ENCODE measurements around the gene SHB.

DNA sequence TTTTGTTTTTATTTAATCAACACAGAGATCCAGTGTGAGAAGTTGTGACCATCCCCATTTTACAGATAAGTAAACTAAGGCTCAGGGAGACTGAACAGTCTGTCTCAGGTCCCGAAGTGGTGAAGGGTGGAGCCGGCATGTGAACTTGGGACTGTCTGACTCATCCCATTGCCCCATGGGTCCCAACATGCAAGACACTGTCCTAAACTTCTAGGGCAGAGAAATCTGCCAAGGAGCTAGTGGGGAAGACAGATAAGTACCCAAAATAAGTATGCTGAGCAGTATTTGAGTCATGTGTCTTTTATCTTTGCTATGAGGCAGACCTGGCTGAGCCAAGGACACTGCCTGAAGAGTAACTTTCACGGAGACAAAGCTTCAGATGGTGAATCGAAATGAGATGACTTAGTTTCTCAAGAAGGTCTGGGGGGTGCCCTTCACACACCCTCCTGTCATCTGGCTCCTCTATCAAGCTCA is 100.8 kb downstream of the SHB start:
- TF ChIP-seq, protein P1, sequence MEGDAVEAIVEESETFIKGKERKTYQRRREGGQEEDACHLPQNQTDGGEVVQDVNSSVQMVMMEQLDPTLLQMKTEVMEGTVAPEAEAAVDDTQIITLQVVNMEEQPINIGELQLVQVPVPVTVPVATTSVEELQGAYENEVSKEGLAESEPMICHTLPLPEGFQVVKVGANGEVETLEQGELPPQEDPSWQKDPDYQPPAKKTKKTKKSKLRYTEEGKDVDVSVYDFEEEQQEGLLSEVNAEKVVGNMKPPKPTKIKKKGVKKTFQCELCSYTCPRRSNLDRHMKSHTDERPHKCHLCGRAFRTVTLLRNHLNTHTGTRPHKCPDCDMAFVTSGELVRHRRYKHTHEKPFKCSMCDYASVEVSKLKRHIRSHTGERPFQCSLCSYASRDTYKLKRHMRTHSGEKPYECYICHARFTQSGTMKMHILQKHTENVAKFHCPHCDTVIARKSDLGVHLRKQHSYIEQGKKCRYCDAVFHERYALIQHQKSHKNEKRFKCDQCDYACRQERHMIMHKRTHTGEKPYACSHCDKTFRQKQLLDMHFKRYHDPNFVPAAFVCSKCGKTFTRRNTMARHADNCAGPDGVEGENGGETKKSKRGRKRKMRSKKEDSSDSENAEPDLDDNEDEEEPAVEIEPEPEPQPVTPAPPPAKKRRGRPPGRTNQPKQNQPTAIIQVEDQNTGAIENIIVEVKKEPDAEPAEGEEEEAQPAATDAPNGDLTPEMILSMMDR (conservative IDR thresholded peaks at IDR 0.05) = no peak
- TF ChIP-seq EZH2 (IDR thresholded peaks at IDR 0.05; ENCODE audit: low read depth) = no peak
